T follicular helper cell (primary cell): ENCODE results near the gene ATP8A1.

ENCODE experiments used
- DNase-seq: peaks from one replicate; pipeline ENCODE4 v3.0.0-alpha.2; 2020; ENCODE audit warnings: low read depth

ATP8A1 gene

DNA sequence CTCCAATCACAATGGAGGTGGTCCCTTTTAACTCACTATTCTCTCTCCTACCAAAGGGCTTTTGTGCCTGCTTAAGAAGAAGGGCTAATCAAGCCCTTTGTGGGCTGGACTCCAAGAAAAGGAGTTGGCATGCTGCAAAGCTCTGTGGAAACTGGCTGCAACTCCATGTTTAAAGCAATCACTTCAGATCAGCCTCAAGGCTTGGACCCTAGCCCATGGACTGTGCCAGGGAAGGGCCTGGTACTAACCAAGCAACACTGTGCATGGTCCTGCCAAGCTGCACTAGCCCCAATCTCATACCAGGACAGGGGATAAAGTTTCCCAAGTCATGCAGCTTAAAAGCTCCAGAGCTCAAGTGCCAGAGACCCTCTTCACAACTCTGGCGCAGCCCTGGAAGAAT lies 86.7 kb downstream of the ATP8A1 start:
- DNase-seq = no peak

DNA sequence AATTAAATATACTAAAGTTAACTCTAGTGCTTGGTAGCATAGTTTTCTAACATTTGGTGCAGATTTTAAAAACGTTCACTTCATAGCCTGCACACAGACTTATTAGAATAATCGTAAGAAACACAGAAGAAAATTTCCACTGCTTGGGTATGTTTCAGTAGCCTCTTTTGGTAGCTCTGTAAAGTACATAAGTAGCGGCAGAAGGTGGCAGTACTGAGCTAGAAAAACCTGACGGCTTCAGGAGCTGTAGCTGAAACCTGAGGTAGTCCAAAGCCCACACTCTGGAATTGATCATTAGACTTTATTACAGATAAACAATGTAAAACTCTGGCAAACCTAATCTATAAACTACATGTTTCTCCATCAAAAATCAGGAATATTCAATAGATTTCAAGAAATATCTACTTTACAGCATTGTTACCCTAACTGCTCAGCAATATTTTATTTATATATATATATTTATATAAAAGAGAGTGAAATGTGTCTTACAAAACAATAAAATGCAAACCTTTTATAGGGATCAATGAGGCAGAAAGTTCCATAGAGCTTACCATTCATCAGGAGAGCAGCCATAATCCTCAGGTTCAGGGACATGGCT lies 88.2 kb downstream of the ATP8A1 start:
- DNase-seq = peak; percentile 45

DNA sequence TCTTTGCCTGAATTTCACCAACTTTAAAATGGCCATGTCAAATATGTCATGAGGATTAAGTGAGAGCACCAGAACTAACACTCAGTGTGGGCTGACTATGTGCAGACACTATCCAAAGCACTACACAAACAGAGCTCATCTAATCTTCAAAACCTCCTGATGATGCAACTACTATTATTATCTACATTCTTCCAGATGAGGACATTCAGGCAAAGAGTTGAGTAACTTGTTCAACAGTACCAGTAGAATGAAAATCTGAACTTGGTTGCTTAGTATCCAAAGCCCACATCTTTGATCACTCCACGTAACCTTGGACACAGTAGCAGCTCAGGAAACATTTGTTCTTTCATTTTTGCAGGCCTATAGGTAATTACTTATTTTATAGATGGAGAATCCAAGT lies 90.1 kb downstream of the ATP8A1 start:
- DNase-seq = no peak

DNA sequence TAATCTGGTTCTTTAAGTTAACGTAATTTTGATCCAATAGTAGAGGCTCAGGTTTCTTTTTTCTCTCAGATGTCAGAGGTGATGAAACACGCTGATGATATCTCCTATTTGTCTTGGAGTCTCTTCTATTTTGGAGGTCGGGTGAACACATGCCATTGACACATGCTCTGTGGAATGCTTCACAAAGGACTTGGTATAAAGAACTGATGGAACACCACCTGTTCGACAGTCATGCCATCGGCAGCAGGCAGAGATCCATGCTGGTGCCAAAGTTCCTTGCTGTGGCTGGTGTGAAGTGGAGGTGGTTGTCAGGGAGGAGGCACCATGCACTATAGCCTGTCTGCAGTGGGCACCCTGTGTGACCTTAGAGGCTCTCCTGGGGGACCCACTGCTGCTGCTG lies 94.9 kb downstream of the ATP8A1 start:
- DNase-seq = no peak

DNA sequence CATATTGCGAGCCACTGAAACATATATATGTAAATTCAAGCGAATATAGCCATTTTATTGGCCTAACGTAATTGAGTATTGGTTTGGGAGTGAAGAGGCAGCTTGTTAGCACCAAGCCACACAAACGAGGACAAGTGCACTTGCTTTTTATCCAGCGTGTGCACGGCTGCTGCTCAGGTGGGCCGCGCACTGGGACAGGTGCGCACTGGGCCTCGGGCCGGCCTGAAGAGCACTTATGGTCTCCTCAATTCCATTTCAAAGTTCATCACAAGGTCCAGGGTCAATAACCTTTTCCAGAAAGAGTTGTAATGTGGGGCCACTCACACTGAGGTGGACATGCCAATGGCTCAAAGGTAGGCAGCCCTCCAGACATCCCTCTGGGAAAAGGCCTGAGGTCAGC lies 95.9 kb downstream of the ATP8A1 start:
- no peak for DNase-seq

DNA sequence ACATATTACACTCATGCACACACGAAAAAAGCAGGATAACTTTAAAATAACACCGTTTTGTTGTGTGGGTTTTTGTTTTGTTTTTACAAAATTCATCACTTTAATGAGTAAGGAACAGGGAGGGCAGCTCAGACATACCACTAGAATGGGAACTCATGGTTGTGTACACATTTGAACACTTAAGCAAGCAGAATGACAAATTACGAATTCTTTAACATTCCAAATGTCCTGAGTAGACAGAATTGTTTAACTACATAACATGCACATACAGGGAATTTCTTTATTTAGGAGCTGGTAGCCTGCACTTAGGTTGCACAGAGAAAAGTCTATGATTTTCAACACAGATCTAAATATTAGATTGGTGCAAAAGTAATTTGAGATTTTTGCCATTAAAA lies 96.4 kb downstream of the ATP8A1 start:
- no peak for DNase-seq

DNA sequence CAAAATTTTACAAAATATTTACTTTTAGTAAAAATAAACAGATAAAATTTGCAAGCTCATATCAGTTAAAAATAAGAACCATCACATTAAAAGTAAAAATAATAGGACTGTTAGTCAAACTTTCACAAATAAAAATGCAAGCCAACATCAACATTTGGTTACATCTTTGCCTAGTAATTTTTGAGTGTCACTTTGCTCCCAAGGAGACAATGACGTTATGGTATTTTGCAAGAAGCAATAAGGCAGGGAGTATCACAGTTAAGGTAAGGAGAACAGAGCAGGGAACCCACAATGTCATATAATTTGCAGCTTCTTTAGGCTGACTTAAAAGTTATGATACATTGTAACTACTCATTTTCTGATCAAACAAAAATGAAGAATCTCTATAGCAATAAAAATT lies 98.7 kb downstream of the ATP8A1 start:
- DNase-seq = no peak

DNA sequence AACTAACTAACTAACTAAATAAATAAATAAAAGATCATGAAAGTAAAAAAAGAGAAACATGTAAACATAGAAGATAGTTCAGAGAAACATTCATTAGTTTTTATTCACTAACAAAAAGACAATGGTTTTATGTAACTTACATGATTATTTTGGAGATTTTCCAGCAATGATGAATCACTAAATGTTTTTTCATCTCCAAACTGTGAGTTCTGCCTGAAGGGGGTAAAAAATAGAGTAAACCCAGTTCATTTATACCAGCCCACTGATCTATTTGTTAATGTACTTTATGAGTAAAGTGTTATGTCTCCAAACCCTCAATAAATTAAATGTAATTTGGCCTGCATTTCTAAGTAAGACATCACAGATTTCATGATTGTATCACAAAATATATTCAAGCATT lies 101.1 kb downstream of the ATP8A1 start:
- no peak for DNase-seq

DNA sequence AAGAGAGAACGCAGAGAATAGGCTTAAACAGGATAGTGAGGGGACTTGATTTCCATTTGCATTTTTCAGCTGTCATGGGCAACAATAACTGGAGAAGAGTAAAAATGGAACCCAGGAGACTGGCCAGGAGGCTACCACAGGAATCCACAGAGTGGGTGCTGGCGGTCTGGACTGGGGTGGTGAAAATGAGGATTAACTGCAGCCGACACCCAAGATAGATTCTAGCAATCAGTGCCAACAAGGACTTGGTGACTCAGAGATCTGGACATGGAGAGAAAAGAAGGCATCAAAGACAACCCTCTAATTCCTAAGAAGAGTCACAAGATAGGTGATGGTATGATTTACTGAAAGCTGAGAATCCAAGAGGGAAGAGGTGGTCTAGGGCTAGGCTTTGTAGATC lies 102.8 kb downstream of the ATP8A1 start:
- no peak for DNase-seq

DNA sequence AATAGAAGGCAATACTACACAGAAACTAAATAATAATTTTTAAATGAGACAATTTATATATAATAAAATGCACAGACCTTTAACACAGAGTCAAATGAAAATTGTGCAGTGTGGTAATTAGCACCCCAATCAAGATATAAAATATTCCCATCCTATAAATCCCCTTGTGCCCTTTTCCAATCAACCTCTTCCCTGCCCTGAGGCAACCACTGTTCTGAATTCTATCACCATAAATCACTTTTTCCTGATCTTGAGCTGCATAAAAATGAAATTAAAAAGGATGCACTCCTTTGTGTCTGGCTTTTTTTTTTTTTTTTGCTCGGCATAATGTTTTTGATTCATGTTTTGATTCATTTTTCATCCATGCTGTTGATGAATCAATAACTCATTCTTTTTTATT lies 107.0 kb downstream of the ATP8A1 start:
- no peak for DNase-seq

DNA sequence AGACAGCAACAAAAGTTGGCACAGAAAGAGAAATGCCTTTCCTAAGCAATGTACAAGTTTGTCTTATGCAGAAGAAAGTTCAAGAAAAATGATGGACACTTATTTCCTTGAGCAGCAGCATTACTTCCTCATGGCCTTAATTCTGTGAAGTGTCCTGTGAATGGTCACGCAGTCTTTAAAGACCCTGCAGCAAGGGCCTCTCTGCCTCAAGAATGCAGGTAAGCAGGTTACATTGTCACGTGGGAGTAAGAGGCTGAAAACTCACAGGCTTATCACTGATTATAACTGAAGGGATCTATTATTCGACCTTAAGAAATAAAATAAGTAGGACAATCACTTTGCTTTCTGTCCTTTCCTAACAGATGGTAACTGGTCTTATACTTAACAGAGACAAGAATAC lies 109.1 kb downstream of the ATP8A1 start:
- DNase-seq = no peak

DNA sequence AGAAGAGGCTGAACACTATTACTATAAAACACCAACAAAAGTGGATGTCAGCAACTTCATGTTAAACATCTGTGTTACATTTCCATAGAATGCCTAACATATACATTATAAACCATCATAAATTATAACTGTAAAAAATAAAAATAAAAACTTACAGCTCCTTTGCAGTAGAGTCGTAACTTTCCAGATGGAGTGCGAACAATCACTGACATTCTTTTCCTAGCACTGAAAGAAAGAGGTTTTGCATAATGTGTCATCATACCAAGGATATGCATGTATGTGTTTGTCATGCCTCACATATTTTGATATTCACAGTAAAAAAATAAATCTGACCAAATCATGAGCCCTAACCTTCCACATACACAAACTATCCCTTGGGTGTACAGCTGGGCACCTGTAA lies 113.1 kb downstream of the ATP8A1 start:
- DNase-seq = no peak

DNA sequence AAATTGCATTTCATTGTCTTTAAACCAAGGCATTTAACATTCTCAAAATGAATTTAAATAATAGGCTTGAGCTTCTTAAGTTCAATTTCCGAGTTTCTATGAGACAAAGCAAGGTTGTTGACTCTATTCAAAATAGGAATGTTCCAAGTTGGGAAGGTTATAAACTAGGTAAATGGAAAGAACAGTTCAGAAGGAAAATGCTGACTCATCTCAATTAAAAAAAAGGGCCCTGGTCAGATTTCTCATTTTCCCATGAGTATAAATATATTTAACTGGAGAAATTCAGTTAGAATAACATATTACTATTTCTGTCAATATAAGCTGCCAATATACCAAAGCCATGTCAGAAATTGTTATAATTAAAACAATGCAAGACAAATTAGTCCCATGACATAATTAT lies 113.8 kb downstream of the ATP8A1 start:
- no peak for DNase-seq

DNA sequence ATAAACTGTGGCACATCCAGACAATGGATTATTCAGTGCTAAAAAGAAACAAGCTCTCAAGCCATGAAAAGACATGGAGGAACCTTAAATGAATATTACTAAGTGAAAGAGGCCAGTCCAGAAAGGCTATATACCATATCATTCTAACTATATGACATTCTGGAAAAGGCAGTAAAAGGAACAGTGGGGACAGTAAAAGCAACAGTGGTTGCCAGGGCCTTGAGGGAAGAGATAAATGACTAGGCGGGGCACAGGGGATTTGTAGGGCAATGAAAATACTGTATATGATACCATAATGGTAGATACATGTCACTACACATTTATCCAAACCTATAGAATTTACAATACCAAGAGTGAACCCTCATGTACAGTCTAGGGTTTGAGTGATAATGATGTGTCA lies 115.3 kb downstream of the ATP8A1 start:
- DNase-seq = no peak

DNA sequence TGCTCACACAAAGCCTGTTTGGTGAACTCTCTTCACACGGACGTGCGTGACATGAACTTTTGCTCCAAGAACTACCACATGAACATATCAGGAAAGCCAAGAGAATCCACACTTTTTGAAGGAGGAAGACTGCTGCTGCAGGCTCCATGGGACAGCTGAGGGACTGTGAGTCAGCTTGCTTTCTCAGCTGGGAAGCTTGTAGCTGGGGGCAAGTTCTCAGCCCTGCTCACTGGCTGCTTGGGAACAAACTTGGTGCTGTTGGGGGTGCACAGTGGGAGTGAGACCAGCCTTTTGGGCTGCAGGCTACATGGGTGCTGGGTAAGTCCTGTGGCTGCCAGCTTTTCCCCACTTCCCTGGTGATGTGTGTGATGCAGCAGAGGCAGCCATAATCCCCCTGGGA lies 123.9 kb downstream of the ATP8A1 start:
- DNase-seq = no peak

DNA sequence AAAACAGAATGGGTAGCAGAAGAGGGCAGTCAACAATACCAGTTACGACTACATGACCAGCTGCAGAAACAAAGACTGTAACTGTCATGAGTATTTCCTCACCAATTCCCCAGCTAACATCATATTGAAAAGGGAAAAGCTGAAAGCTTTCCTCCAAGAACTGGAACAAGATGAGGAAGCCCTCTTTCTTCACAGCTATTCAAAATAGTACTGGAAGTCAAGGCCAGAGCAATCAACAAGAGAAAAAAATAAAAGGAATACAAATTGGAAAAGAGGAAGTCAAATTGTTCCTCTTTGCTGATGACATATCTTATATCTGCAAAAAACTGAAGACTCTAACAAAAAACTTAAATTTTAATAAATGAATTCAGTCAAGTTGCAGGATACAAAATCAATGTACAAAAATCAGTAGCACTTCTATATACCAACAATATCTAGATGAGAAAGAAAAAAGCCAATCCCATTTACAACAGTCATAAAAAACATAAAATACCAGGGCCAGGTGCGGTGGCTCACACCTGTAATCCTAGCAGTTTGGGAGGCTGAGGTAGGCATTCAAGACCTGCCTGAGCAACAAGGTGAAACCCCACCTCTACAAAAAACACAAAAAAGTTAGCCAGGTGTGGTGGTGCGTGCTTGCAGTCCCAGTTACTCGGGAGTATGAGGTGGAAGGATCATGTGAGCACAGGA lies 125.4 kb downstream of the ATP8A1 start:
- no peak for DNase-seq

DNA sequence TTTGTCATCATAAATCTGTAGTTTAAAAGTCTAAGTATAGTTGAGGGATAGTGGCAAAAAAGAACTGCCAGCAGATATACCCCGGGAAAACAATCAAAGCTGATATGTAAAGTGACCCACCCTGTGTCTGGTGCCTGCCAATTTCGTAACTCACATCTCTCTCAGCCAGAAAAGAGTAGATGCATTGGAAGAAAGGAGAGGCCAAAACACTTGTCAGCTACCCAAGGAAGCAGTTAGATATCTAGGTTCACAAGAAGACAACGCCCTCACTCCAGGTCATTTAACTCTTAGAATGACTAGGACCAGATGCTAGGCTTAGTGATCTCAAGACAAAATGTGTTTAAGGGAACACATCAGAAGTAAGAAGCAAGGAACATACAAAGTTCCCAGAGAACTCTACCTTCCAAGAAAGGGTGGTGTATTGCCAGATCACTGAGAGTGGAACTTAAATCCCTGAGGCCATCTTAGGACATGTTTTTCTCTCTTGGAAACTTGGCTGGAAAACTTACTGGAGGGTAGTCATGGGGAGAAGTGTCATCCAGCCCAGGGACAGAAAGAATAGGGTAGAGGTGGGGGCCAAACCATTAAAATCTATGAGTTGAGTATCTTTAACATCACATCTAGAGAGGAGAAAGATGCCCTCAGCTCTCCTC lies 133.7 kb downstream of the ATP8A1 start:
- DNase-seq = no peak

DNA sequence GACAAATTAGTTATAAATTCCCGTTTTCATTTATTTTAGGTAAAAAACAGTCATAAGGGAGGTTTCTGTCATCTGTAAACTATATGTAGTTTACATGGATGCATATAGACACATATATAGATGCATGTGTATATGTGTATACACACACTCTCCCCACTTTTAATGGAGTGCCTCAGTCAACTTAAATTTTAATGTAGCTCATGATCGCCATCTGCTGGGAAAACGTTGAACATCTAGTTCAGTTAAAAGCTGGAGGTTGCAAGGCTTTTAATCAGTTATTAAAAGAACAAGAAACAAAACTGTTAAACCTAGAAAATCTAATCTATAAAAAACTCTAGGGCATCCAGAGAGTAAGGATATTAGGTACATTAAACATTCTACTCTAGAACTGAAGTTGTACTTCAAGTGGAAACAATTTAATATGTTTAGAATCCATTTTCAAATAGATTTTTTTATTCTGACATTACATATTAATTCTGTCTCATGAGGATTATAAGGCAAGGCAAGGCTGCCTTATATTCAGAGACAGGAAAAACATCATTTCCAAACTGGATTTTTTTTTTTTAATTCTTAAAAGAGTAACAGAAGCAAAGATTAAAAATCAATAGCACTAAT lies 137.0 kb downstream of the ATP8A1 start:
- peak; percentile 25 for DNase-seq

DNA sequence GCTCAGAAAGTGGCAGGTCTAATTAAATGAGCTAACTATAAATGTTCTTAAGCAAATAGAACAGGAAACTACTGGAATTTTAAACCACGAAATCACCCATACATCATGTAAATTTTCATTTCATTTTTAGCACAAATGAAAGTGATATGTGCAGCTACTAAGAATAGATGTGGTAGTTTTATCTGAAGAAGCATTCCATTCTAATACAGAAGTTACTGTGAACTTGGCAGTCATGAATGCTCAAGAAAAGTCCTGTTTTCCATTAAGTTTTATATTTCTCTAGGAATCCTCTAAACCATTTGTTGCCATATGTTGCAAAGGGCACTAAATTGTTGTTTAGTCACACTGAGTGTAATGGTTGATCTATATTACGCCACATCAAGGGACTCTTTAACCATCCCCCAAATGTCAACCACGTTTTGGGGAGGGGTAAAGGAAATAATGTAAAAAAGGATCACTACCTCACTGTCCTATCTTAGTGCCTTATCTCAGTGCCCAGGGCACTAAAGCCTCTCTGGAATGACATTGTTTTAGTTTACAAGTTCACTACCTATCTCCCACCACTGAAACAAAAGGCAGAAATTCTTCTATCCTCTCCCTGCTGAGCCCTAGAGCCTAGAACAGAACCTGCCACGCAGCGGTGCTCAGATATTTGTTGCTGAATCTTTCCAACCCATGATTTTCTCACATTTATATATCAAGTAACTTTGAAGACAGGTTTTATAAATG lies 141.6 kb downstream of the ATP8A1 start:
- no peak for DNase-seq

DNA sequence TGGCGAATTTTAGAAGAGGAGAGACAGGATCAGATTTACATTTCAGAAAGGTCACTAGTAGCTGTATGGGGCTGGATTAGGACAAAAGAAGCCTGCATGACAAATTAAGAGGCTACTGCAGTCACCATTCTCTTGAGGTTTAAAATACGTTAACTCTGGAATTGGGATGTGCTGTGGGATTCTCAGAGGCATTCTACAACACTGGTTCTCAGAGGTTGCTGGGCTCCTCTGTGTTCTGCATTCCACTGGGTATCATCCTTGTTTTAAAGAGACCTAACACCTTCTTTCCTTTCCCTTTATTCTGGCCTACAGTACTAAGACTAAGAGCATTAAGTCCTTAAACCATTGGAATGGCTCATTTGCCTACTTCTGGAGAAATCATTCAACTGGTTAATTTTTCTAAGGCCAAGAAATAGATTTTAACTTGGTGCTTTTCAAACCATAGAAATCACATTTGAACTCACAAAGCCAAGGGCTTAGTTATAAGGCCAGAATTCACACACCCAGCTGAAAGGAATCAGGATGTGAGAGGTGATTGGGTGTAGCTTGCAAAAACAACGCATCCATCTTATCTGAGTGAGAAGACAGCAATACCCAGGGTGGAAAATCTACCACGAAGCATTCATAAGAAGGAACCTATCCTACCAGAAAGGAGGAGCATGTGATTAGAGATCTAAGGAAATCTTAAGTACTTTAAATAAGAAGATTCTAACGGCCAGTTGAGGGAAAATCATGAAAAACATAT lies 143.0 kb downstream of the ATP8A1 start:
- DNase-seq = no peak

DNA sequence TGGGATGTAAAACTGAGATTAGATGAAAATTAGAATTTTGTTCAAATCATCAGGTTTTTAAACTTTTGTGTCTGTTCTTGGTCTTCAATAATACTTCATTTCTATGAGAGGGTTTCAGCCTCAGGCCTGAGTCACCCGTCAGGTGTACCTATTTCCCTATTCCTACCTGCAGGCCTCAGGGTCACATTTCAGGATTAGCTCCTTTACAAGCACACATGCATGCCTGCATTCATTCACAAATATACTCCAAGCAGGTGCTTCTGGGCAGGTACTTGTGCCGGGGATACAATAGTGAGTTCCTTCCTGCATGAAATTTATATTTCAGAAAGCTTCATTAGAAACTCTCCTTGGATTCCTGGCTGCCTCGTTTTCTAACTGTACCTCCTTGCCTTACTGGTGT lies 144.7 kb downstream of the ATP8A1 start:
- no peak for DNase-seq

DNA sequence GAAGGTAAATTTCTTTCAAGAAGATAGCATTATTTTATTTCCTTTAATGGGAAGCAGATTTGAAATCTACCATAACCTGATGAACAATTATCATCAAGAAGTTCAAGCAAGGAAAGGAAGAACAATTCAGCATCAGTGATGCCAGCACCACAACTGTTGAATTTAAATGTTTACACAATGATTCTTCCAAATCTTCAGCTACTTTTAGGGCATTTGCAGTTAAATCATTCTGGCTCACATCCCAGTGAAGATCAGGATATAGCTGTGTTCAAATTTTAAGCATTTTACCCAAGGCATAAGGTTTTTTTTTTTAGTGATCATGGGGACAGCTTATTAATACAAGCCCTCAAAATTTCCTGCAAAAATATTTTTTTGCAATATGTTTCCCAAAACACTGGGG lies 146.7 kb downstream of the ATP8A1 start:
- DNase-seq = no peak
